GM18873 (cell line): ENCODE results near the gene SGPL1.

ENCODE experiments used
- ATAC-seq: cut with Tn5 transposase; IDR thresholded peaks from one replicate; pipeline ENCODE4 v1.9.1; 2021; ENCODE audit warnings: mild to moderate bottlenecking, moderate library complexity, moderate number of reproducible peaks; ENCODE audit not compliant: unreplicated experiment, low FRiP score

Gene SGPL1

GRCh38 chr10:70807556-70807955 is 8.2 kb upstream of the SGPL1 start:
- no peak for ATAC-seq

- no peak for ATAC-seq
These were observed 6.6 kb upstream of the SGPL1 start for GRCh38 chr10:70809011-70809611.

GRCh38 chr10:70809726-70810125 is 6.0 kb upstream of the SGPL1 start:
- ATAC-seq, result no peak

- no peak for ATAC-seq
These were observed 4.8 kb upstream of the SGPL1 start for GRCh38 chr10:70810967-70811366.

- ATAC-seq, result no peak
These were observed 3.9 kb upstream of the SGPL1 start for GRCh38 chr10:70811881-70812280.

GRCh38 chr10:70812814-70813213 is 2.9 kb upstream of the SGPL1 start:
- no peak for ATAC-seq

- ATAC-seq, result no peak
These were observed 1.6 kb upstream of the SGPL1 start for GRCh38 chr10:70814126-70814525.

GRCh38 chr10:70816220-70816894 is 609 bp downstream of the SGPL1 start:
- no peak for ATAC-seq

- no peak for ATAC-seq
These were observed 5.4 kb downstream of the SGPL1 start for GRCh38 chr10:70820976-70821750.

GRCh38 chr10:70822076-70822820 is 6.5 kb downstream of the SGPL1 start:
- no peak for ATAC-seq

- no peak for ATAC-seq
These were observed 11.5 kb downstream of the SGPL1 start for GRCh38 chr10:70827086-70827757.

- ATAC-seq, result no peak
These were observed 13.2 kb downstream of the SGPL1 start for GRCh38 chr10:70828923-70829322.

- ATAC-seq, result no peak
These were observed 13.8 kb downstream of the SGPL1 start for GRCh38 chr10:70829543-70829942.

- no peak for ATAC-seq
These were observed 14.4 kb downstream of the SGPL1 start for GRCh38 chr10:70830164-70830563.

- ATAC-seq, result no peak
These were observed 16.5 kb downstream of the SGPL1 start for GRCh38 chr10:70832221-70832620.

GRCh38 chr10:70832852-70833528 is 17.2 kb downstream of the SGPL1 start:
- ATAC-seq, result no peak

- no peak for ATAC-seq
These were observed 17.9 kb downstream of the SGPL1 start for GRCh38 chr10:70833601-70834000.

- no peak for ATAC-seq
These were observed 18.3 kb downstream of the SGPL1 start for GRCh38 chr10:70834021-70834420.

- no peak for ATAC-seq
These were observed 18.8 kb downstream of the SGPL1 start for GRCh38 chr10:70834441-70835151.
